HCT116 (cell line): Measurements from ENCODE around the gene ZNF722.

Experiments used
- MAX ChIP-seq: IDR thresholded peaks from 2 replicates; pipeline ENCODE4 v1.6.1; 2012
- POLR2A ChIP-seq: IDR thresholded peaks from 2 replicates; pipeline ENCODE4 v1.7.0; 2011; ENCODE audit warnings: borderline replicate concordance; ENCODE audit not compliant: insufficient read depth, insufficient read length; ENCODE audit errors: extremely low read depth
- YY1 ChIP-seq: IDR thresholded peaks from 2 replicates; pipeline ENCODE4 v1.6.1; 2011; ENCODE audit warnings: low read length, low read depth, moderate library complexity, mild to moderate bottlenecking; ENCODE audit not compliant: insufficient replicate concordance; ENCODE audit errors: extremely low read depth
- ZFX ChIP-seq: fragments of 450-650 bp; IDR thresholded peaks from 2 replicates; pipeline ENCODE4 v1.6.1; 2017

GRCh38 chr7:63998549-63998948 lies at the start of gene ZNF722:
- TF ChIP-seq MAX, result no peak
- TF ChIP-seq POLR2A, result no peak
- TF ChIP-seq ZFX, result no peak
- no peak for TF ChIP-seq YY1
